ENCODE measurements around the gene SMIM35. TPM values are rescaled to one million over a fixed set of nuclear protein-coding genes. Genes with fewer than 3 reads are reported as not detected.

Gene SMIM35
- total RNA-seq, 4 donors from 2014 or later: not detected

DNA sequence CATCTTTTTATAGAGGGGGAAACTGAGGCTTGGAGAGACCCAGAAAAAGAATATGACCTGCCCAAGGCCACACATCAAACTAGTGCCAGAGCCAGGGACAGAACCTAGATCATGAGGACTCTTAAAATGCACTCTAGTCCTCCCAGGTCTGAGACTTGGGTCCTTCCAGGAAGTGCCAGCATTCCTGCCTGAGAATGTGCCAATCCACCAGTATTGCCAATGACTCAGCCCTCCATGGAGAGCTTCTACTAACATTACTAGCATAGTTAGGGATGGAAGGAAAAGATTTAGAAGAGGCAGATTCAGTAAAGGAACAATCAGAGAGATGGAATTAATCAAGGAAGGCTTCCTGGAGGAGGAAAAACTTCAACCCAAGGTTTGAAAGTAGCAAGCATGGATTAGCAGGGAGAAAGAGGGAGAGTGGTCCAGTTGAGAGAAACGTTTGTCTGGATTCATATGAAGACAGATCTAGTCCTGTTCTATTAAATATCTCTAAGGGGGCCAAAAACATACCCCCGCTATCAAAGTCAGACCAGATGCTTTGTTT is 20.1 kb upstream of the SMIM35 start:
- no peaks in the 10 kb centered on the region for H3K36me3 ChIP-seq
- DNase-seq (ENCODE audit: low spot score in 2 of 2): no peak
- no peaks in the 10 kb centered on the region for H3K27me3 ChIP-seq
- H3K4me1 ChIP-seq: no peaks in the 10 kb centered on the region
- TF ChIP-seq, protein P1, sequence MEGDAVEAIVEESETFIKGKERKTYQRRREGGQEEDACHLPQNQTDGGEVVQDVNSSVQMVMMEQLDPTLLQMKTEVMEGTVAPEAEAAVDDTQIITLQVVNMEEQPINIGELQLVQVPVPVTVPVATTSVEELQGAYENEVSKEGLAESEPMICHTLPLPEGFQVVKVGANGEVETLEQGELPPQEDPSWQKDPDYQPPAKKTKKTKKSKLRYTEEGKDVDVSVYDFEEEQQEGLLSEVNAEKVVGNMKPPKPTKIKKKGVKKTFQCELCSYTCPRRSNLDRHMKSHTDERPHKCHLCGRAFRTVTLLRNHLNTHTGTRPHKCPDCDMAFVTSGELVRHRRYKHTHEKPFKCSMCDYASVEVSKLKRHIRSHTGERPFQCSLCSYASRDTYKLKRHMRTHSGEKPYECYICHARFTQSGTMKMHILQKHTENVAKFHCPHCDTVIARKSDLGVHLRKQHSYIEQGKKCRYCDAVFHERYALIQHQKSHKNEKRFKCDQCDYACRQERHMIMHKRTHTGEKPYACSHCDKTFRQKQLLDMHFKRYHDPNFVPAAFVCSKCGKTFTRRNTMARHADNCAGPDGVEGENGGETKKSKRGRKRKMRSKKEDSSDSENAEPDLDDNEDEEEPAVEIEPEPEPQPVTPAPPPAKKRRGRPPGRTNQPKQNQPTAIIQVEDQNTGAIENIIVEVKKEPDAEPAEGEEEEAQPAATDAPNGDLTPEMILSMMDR (IDR thresholded peaks at IDR 0.05): no peak
- no peak for TF ChIP-seq POLR2A (IDR thresholded peaks at IDR 0.05)
- no peak for TF ChIP-seq POLR2AphosphoS5 (IDR thresholded peaks at IDR 0.05)
- TF ChIP-seq EP300 (IDR thresholded peaks at IDR 0.05): no peak
- H3K9me3 ChIP-seq: no peaks in the 10 kb centered on the region
- no peak overlapping the region for H3K27ac ChIP-seq
- 82% methylated on average over 2 of the region's 2 CpGs for WGBS
- H3K4me3 ChIP-seq: no peak overlapping the region

DNA sequence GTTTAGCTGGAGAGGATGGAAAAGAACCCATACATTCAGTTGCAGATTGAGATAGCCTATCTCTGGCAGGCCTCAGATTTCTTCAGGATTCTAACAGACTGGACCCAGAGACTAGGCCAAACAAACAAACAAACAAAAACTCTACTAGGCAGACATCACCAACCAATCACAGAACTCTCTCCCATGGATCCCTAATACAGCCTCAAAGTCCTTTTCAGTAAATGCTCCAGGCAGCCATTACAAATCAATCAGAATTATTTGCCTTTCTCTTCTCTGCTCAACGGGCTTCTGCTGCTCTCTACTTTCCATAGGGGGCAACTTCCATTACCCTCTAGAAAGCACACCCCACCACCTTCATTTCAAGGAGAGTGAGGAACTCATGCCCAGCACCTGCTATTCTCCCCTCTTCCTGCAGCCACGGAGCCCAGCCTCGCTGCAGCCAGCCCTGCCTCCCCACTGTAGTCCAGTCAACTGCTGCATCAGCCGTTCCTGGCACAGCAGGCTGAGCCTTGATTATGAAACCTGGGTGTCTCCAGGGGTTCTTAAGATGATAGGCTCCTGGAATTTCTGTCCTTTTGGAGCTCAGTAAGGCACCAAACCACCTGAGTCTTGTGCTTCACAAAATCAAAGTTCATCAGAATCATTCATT is 19.0 kb upstream of the SMIM35 start:
- no peaks in the 10 kb centered on the region for H3K27me3 ChIP-seq
- WGBS: 69% methylated on average over 4 of the region's 4 CpGs
- no peak overlapping the region for H3K27ac ChIP-seq
- H3K4me3 ChIP-seq: no peak overlapping the region
- no peaks in the 10 kb centered on the region for H3K36me3 ChIP-seq
- TF ChIP-seq, protein P1 (IDR thresholded peaks at IDR 0.05): no peak
- TF ChIP-seq POLR2AphosphoS5 (IDR thresholded peaks at IDR 0.05): no peak
- no peak for TF ChIP-seq EP300 (IDR thresholded peaks at IDR 0.05)
- TF ChIP-seq POLR2A (IDR thresholded peaks at IDR 0.05): no peak
- H3K9me3 ChIP-seq: no peaks in the 10 kb centered on the region
- H3K4me1 ChIP-seq: no peaks in the 10 kb centered on the region
- DNase-seq (ENCODE audit: low spot score in 2 of 2): no peak

DNA sequence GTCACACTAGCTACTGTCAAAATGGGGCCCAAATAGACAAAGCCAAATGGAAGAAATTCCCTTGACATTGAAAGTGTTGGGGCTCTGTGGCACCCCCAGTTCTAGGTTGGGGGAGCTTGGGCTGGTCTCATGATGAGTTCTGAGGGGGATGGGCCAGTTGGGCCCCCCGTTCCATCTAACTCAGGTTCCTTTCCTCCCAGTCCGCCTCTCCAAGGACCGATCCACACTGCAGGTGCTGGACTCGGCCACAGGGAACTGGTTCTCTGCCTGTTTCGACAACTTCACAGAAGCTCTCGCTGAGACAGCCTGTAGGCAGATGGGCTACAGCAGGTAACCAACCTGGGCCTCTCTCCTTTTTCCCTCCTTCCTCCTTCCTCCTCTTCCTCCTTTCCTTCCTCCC is 17.7 kb upstream of the SMIM35 start:
- H3K4me1 ChIP-seq: peaks cover 4% of the 10 kb centered on the region
- H3K27ac ChIP-seq: no peak overlapping the region
- H3K27me3 ChIP-seq: no peaks in the 10 kb centered on the region
- H3K4me3 ChIP-seq: no peak overlapping the region
- H3K9me3 ChIP-seq: no peaks in the 10 kb centered on the region
- WGBS: 95% methylated on average over 6 of the region's 6 CpGs
- no peaks in the 10 kb centered on the region for H3K36me3 ChIP-seq
- no peak for DNase-seq (ENCODE audit: low spot score in 2 of 2)
- TF ChIP-seq POLR2A (IDR thresholded peaks at IDR 0.05): no peak
- TF ChIP-seq EP300 (IDR thresholded peaks at IDR 0.05): no peak
- TF ChIP-seq POLR2AphosphoS5 (IDR thresholded peaks at IDR 0.05): no peak
- TF ChIP-seq, protein P1 (IDR thresholded peaks at IDR 0.05): no peak

DNA sequence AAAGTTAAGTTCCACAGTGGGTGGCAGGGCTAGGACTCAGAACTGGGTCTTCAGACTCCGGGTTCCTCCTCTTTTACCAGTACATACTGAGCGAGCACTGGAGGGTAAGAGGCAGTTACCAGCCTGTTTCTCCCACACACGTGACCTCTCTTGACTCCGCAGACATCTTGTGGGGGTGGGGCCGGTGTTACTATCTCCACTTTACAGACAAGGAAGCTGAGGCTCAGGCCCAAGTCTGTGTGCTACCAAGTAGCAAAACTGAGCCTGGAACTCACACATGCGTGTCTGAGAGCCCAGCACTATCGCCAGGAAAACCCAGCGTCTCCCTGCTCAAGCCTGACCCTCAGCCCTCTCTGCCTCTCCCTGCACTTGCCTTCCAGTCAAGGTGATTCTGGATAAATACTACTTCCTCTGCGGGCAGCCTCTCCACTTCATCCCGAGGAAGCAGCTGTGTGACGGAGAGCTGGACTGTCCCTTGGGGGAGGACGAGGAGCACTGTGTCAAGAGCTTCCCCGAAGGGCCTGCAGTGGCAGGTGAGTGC is 16.0 kb upstream of the SMIM35 start:
- no peak overlapping the region for H3K4me3 ChIP-seq
- WGBS: 78% methylated on average over 13 of the region's 13 CpGs
- H3K36me3 ChIP-seq: no peaks in the 10 kb centered on the region

More for the DNA sequence above, 16.0 kb upstream of the SMIM35 start:
- Histone ChIP-seq H3K27me3 (no peaks in the 10 kb centered on the region), H3K4me1 (peaks cover 5% of the 10 kb centered on the region), H3K27ac (no peak overlapping the region), H3K9me3 (no peaks in the 10 kb centered on the region)
- TF ChIP-seq, protein P1 (IDR thresholded peaks at IDR 0.05): no peak
- TF ChIP-seq POLR2AphosphoS5 (IDR thresholded peaks at IDR 0.05) (no peak), EP300 (IDR thresholded peaks at IDR 0.05) (no peak), POLR2A (IDR thresholded peaks at IDR 0.05) (no peak)
- DNase-seq (ENCODE audit: low spot score in 2 of 2): no peak
